Umbilical cord (tissue), 2 donors: Measurements from ENCODE around the gene ZMAT1. TPM values are rescaled to one million over a fixed set of nuclear protein-coding genes. Genes with fewer than 3 reads are reported as not detected.
"Not testable (repeated sequence)": the region's sequence is repeated elsewhere in the genome, so short reads cannot be mapped to it uniquely, and the experiment has no call there.

Experiments
- DNase-seq: peaks from one replicate; pipeline ENCODE4 v3.0.0-alpha.2; 2015; ENCODE audit warnings: low spot score
- total RNA-seq: library from RNA; depleted of rRNA; stranded (reverse); fragments of >200 nt; gene quantifications from one replicate; pipeline ENCODE4 v1.2.3, GENCODE V29; 2014; ENCODE audit warnings: low replicate concordance; ENCODE audit not compliant: insufficient read depth

The ZMAT1 gene
- 13.0 TPM for total RNA-seq

DNA sequence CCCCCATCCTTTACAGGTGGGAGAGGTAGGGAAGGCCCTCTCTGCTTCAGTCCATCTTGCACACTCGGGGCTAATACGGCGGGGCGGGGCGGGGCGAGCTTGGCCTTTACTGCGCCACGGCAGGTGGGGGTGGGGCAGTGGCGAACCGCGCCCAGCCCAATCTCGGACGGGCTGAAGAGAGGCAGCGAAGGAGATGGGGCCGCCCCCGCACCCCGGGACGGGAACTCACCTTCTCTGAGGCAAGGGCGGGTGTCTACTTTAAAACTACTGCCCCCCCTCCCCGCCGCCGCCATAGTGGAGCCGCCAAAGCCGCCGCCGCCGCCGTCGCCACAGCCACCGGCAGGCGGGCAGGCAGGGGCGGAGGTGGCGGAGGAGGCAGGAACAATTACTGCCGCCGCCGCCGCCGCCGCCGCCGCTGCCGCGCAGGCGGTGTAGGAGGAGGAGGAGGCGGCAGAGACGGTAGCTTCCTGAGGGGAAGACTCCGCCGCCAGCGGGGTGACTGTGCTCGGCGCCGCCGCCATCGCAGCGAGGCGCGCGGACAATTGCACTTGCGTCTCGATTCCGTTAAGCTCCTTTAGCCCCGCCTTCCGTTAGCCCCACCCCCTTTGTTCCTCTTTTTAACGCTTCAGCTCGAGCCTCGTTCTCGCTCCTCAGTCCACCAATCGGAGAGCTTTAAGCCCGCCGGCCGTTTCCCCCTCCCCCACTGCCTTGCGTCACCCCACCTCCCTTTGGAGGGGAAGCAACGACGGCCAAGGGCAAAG is at the start of gene ZMAT1:
TSS of gene ZMAT1 (minus strand) at position 540 of the 761 bp plus-strand sequence. CDS start at position 521, 19 bp downstream.
- DNase-seq = peak; percentile 79

- no peak for DNase-seq
Observed at GRCh38 chrX:101977106-101977505, 45.3 kb upstream of the ZMAT1 start.

- DNase-seq = no peak
Observed at GRCh38 chrX:101973066-101973465, 41.2 kb upstream of the ZMAT1 start.

- DNase-seq = not testable (repeated sequence)
Observed at GRCh38 chrX:101964923-101965539, 33.2 kb upstream of the ZMAT1 start.

DNA sequence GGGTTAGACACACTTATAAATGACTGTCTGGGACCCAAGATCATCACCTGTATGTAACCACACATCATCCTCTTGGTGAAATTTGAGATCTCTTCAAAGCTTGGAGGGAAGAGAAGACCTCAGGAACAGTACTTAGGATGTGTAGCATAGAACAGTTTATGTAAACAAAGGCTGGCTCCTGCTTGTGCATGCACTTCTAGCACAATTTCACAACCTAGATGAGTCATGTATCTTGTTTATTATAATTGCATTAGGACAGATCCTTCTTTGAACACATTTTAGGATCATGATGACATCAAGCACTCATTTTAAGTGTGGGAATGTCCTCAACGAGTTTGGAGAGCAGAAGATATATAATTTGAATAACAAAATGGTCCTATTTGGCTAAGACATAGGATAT is 26.3 kb upstream of the ZMAT1 start:
- DNase-seq = no peak

- no peak for DNase-seq
Observed at GRCh38 chrX:101957174-101957573, 25.3 kb upstream of the ZMAT1 start.

GRCh38 chrX:101956556-101956955 is 24.7 kb upstream of the ZMAT1 start:
- no peak for DNase-seq

DNA sequence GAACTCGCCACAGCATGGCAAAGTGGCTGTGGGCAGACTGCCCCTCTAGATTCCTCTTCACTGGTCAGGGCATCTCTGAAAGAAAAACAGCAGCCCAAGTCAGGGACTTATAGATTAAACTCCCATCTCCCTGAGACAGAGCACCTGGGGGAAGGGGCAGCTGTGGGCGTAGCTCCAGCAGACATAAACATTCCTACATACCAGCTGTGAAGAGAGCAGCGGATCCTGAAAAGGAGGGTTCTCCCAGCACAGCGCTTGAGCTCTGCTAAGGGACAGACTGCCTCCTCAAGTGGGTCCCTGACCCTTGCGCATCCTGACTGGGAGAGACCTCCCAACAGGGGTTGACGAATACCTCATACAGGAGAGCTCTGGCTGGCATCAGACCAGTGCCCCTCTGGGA is 18.8 kb upstream of the ZMAT1 start:
- DNase-seq = no peak

DNA sequence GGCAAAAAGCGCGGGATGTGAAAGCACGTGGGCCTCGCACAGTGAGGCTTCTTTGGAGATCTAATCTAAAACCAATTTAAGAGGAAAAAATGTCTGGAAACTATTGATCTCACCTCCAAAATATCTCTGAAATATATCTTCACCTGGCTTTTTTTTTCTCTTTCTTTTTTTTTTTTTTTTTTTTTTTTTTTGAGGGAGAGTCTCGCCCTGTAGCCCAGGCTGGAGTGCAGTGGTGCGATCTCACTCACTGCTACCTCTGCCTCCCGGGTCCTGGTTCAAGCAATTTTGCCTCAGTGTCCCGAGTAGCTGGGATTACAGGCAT is 383 bp upstream of the ZMAT1 start:
- no peak for DNase-seq

GRCh38 chrX:101931136-101931487 is 715 bp downstream of the ZMAT1 start:
- peak; percentile 0 for DNase-seq

- DNase-seq = no peak
Observed at GRCh38 chrX:101925733-101926132, 6.1 kb downstream of the ZMAT1 start.

- no peak for DNase-seq
Observed at GRCh38 chrX:101918751-101919150, 13.1 kb downstream of the ZMAT1 start.

DNA sequence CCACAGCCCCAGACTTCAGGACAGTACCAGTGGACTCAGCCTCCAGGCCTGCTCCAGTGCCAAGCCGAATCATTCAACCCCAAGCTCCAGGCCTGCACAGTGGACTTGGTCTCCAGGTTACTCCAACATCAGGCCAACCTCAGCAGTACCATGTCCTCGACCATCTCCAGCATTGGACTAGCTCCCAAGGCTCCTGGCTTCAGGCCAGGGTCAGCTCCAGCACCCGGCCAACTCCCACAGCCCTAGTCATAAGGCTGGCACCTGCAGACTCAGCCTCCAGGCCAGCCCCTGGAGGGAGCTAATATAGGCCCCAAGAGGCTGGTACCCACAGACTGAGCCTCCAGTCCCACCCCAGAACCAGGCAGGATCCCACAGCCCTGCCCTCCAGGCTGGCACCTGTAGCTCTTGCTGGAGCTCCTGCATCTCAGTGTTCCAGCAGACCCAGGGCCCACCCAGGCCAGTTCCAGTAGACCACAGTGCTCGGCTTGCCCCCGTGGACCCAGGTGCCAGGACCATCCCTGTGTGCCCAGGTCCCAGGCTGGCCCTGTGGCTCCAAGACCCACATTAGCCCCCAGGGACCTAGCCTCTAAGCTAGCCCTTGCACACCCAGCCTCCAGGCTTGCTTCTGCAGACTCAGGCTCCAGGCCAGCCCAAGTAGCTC is 25.6 kb downstream of the ZMAT1 start:
- DNase-seq = no peak

GRCh38 chrX:101904996-101905395 is 26.8 kb downstream of the ZMAT1 start:
- no peak for DNase-seq

Other genes starting within 250 kb of the ZMAT1 start
- gene TCEAL2, start 193.7 kb upstream of the ZMAT1 start, total RNA-seq = not detected
- not detected for gene TCEAL6, start 210.5 kb upstream of the ZMAT1 start, total RNA-seq
- gene BEX5, start 223.9 kb upstream of the ZMAT1 start, total RNA-seq = not detected